NCI-H2196 (cell line): ENCODE results near the gene ST3GAL6.
A peak's percentile ranks its signal among the peaks of the same experiment; 100 is the strongest.

Experiments used
- DNase-seq: peaks from one replicate; lab custom pipeline; 2025; ENCODE audit not compliant: unreplicated experiment; lab: John Stamatoyannopoulos, UW

The ST3GAL6 gene, protein sequence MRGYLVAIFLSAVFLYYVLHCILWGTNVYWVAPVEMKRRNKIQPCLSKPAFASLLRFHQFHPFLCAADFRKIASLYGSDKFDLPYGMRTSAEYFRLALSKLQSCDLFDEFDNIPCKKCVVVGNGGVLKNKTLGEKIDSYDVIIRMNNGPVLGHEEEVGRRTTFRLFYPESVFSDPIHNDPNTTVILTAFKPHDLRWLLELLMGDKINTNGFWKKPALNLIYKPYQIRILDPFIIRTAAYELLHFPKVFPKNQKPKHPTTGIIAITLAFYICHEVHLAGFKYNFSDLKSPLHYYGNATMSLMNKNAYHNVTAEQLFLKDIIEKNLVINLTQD

GRCh38 chr3:98763076-98763475 lies at the start of gene ST3GAL6:
Gene ST3GAL6 (plus strand): TSS chr3:98763340. CDS start chr3:98768441, 5,101 bp downstream.
- DNase-seq = no peak

DNA sequence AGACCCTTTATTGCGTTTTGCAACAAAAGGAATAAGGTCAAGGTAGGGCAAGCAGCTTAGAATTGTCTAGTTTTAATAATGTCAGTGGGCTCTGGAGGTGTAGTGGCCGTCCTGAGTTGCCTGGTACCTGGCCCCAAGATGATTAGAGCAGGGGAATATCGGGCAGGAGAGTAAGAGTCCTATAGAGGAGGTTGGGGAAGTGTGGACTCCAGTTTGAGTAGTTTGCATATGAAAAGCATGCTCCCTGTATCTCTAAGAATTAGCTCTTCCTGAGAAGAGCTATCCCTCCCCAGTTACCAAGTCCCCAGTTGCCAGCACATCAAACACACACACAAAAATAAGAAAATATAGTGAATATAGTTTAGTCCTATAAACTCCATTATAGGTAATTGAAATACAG lies 49.2 kb upstream of the ST3GAL6 start:
- DNase-seq = no peak

GRCh38 chr3:98717584-98717983 lies 45.6 kb upstream of the ST3GAL6 start:
- no peak for DNase-seq

GRCh38 chr3:98718730-98719129 lies 44.4 kb upstream of the ST3GAL6 start:
- DNase-seq = no peak

GRCh38 chr3:98721776-98722175 lies 41.4 kb upstream of the ST3GAL6 start:
- no peak for DNase-seq

DNA sequence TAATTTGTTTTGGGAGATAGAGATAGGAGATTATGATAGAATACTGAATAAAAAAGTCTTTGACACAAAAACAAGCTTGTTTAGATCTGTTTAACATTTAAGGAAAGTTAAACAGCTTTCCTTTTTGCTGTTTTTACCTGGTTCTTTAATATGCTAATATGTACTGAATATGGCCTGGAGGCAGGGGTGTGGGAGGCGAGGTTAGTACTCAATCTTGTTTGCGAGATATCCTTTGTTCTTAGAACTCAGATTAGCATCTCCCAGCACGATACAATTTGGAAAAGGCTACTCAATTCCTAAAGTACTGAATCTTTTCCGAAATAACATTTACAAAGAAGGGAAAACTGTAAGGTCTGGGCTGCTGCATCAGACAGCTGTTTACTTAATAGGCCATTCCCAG lies 40.8 kb upstream of the ST3GAL6 start:
- no peak for DNase-seq

DNA sequence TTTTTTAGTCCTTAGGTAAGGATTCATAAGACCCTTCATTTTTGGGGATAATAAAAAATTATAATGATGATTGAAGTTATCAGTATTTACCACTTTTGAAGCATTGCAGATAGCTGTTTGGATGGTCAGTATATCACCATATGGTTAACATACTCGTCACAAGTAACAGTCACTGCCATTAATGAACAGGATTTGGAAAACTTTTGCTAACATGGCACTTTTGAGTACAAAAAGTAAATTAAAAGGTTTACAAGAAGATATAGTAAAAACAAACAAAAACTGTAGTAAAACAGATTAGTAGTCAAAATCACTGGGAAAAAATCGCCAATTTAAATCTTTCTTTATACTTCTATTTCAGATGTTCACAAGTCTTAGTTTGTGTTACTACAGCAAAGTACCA lies 37.8 kb upstream of the ST3GAL6 start:
- DNase-seq = no peak

- DNase-seq = no peak
These were observed 37.1 kb upstream of the ST3GAL6 start for GRCh38 chr3:98726084-98726483.

DNA sequence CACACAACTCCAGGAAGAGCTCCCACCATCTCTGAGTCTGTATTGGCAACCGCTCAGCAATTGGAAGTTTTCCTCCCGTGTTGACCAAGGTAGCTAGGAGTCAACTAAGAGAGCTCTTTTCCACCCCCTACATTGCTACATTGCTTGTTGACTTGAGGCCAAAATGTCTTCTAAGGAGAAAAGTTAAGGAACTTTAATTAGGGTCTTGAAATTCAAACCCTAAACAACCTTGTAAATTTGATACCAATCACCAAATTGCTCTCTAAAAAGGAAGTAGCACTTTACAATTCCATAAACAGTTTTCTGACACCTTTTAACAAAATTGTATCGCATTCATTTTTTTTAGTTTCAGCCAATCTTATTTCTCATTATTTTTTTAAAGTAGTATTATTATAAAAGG lies 35.5 kb upstream of the ST3GAL6 start:
- DNase-seq = no peak

- DNase-seq = no peak
These were observed 34.5 kb upstream of the ST3GAL6 start for GRCh38 chr3:98728672-98729071.

GRCh38 chr3:98730338-98730737 lies 32.8 kb upstream of the ST3GAL6 start:
- no peak for DNase-seq

DNA sequence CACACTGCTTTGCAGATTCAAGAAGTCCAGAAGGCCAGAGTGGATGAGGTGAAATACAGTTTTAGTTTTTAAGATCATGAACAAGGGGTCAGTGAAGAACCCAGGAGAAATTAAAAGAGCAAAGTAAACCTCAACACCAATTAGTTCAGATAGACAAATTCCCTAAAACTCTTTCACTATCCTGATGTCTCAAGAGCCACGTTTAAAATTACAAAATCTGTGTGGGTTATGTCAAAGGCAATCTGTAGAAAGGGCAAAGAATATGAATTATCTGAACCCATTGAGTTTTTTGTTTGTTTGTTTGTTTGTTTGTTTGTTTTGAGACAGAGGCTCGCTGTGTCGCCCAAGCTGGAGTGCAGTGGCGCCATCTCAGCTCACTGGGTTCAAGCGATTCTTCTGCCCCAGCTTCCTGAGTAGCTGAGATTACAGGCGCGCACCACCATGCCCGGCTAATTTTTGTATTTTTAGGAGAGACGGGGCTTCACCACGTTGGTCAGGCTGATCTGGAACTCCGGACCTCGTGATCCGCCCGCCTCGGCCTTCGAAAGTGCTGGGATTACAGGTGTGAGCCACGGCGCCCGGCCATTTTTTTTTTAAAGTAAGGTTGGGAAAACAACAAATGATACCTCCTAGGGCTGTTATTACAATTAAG lies 32.1 kb upstream of the ST3GAL6 start:
- DNase-seq = no peak

GRCh38 chr3:98731720-98732285 lies 31.3 kb upstream of the ST3GAL6 start:
- peak; percentile 9 for DNase-seq

DNA sequence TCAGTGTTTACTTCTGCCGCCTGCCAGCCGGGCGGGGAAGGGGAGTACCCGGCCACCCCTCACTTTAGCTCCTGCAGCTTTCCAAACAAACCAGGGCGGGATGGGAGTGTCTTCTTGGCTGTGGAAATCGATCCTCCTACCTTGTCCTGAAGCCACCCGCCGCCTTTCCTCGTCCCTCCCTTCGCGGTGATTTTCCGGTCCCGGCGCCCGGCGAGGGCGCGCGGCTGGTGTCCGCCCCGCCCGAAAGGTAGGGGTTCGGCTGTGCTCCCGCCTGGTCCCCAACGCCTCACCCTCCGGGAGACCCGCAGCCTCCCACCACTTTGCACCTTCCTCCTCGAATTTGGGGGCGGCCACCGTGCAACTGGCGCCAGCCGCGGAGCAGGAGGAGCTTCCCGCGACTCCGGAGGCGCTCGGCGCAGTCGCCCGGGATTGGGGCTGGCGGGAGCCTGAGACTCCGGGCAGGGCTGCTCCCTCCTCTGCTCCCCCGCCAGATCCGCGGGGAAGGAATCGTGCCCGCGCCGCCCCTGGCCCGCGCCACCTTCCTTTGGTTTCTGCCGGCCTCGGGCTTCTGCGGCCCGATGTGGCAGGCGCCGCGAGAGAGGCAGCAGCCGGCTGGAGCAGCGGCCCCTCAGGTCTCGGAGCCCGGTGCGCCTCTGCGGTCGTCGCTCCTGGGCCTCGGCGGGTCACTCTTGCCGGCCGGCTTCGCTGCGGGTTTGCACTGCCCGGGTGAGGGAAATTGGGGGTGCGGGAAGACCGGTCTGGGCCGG lies 30.7 kb upstream of the ST3GAL6 start:
- no peak for DNase-seq

GRCh38 chr3:98733053-98733811 lies 29.9 kb upstream of the ST3GAL6 start:
- no peak for DNase-seq

- no peak for DNase-seq
These were observed 29.3 kb upstream of the ST3GAL6 start for GRCh38 chr3:98733812-98734281.

DNA sequence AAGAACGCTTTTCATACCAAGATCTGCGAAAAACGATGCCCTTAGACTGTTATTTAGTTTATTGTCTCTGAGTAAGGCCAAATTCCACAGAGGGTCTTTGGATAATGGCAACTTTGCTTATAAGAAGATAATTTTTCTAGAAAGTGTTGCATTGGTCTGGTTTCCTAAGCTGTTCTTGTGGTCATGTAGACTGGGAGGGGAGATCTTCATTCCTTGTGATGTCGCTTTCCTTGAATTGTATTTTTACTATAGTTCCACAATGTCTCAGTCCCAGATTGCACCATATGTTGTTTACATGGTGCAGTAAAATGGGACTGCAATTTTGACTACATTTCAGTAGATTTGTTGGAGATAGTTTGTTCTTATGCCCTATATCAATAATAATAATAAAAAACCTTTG lies 28.8 kb upstream of the ST3GAL6 start:
- no peak for DNase-seq

GRCh38 chr3:98734735-98735134 lies 28.4 kb upstream of the ST3GAL6 start:
- DNase-seq = no peak

DNA sequence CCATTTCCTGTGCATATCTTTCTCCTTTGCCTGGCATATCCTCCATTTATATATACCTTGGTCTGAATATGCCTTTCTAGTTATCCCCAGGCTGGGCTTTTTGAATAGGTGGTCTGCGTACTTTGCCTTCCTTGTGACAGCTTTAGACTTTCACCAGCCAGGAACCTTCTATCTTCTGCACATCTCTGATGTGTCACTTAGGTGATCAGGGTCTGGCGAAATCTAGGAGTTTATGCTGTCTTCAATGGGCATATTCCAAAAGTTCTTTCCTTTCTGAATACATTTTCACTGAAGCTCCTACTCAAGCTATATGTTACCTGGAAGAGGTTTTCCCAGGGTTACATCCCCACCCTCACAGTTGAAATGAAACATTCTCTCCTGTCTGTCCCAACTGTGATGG lies 27.8 kb upstream of the ST3GAL6 start:
- no peak for DNase-seq

DNA sequence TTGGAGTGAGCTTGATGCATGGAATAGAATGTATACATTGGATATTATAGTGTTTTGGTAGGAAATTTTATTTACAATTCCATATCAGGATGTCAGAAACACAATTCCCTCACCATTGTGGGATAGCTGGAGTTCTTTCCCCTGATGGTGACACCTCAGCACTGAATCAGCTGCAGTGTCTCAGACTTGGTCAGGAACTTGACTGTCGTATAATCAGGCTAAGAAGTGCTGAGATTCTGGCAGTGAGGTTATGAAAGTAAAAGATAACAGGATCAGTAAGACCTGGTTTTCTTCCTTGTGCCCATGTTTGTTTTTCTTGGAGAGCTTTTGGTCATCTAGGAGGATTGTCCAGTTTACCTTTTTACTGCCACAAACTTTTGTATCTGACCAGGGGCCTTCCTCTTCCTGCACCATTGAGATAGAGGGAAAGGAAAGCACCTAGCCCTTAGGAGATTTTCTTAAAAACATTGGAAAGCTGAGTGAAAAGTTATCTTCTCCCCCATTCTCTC lies 27.3 kb upstream of the ST3GAL6 start:
- DNase-seq = no peak

DNA sequence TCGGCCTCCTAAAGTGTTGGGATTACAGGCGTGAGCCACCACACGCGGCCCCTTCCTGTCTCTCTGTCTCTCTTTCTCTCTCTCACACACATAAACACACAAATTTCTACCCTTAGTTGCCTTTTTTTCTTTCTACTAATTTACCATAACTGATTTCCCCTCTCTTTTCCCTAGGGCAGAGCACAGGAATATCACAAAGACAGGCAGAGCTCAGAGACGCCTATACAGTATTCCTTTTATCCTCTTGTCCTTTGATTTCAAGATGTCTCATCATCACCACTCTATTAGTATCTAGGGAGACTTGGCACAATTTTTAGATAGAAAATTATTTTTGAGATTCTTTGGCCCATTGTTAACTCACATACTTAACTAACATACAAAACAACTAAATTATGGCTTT lies 25.8 kb upstream of the ST3GAL6 start:
- DNase-seq = no peak
